HL-60 (cell line): ENCODE results near the gene LCOR.

Experiments
- DNase-seq, 2 experiments: peaks; one replicate each; pipeline ENCODE4 v3.0.0-alpha.2; 2010 to 2020; ENCODE audit warnings: low read depth in 1 of 2, low spot score in 1 of 2
- H3K27ac ChIP-seq: fragments of 250-450 bp; sonication (Bioruptor Pico); replicated peaks from 2 replicates; pipeline ENCODE4 v1.5.1; 2020; ENCODE audit warnings: mild to moderate bottlenecking, moderate library complexity
- H3K27me3 ChIP-seq: fragments of 250-450 bp; sonication (Bioruptor Pico); 2 replicates; pipeline ENCODE4 v1.5.1; 2021; ENCODE audit warnings: mild to moderate bottlenecking, moderate library complexity; ENCODE audit not compliant: insufficient read depth, poor library complexity, severe bottlenecking
- H3K4me3 ChIP-seq: replicated peaks from 2 replicates; pipeline ENCODE4 v1.5.1; 2011; ENCODE audit warnings: mild to moderate bottlenecking, control low read depth, low read length; ENCODE audit not compliant: insufficient read depth
- CTCF ChIP-seq: IDR thresholded peaks from one replicate; pipeline ENCODE4 v1.5.1; 2011; ENCODE audit warnings: low read length, control low read depth, inconsistent platforms; ENCODE audit not compliant: insufficient read depth
- GABPA ChIP-seq: IDR thresholded peaks from 2 replicates; pipeline ENCODE4 v1.6.1; 2012; ENCODE audit warnings: low read depth
- POLR2AphosphoS5 ChIP-seq: IDR thresholded peaks from 2 replicates; pipeline ENCODE4 v1.6.1; 2012; ENCODE audit warnings: low read depth
- REST ChIP-seq: IDR thresholded peaks from 2 replicates; pipeline ENCODE4 v1.6.1; 2012; ENCODE audit warnings: low read depth; ENCODE audit not compliant: insufficient replicate concordance
- SPI1 ChIP-seq: IDR thresholded peaks from 2 replicates; pipeline ENCODE4 v1.6.1; 2012; ENCODE audit warnings: low read depth, mild to moderate bottlenecking, borderline replicate concordance

LCOR gene

GRCh38 chr10:96987842-96988175 is 155.7 kb downstream of the LCOR start:
- H3K27me3 ChIP-seq, result no peaks in the 10 kb centered on the region
- TF ChIP-seq GABPA (no peak), SPI1 (no peak), POLR2AphosphoS5 (no peak), CTCF (no peak), REST (no peak)
- no peak for DNase-seq
- no peak overlapping the region for H3K27ac ChIP-seq
- no peak overlapping the region for H3K4me3 ChIP-seq

GRCh38 chr10:96988426-96988825 is 156.3 kb downstream of the LCOR start:
- no peak overlapping the region for H3K4me3 ChIP-seq
- no peak for TF ChIP-seq GABPA
- no peak for TF ChIP-seq CTCF
- TF ChIP-seq POLR2AphosphoS5, result no peak
- no peak for TF ChIP-seq SPI1
- TF ChIP-seq REST, result no peak
- H3K27me3 ChIP-seq, result no peaks in the 10 kb centered on the region
- no peak overlapping the region for H3K27ac ChIP-seq
- no peak for DNase-seq

- TF ChIP-seq POLR2AphosphoS5 (no peak), CTCF (no peak), REST (no peak), SPI1 (no peak), GABPA (no peak)
- DNase-seq, result no peak
- no peak overlapping the region for H3K4me3 ChIP-seq
- no peak overlapping the region for H3K27ac ChIP-seq
- no peaks in the 10 kb centered on the region for H3K27me3 ChIP-seq
Observed at GRCh38 chr10:96991313-96991841, 159.3 kb downstream of the LCOR start.
